D721Med (cell line): ENCODE data around the gene PFAS.

Experiments
- DNase-seq: peaks from one replicate; pipeline ENCODE4 v3.0.0; 2011; ENCODE audit warnings: low spot score; ENCODE audit not compliant: insufficient read length
- FAIRE-seq: peaks from 2 replicates; lab custom pipeline; 2011; peaks lifted over from hg19 to GRCh38; lab: Jason Lieb, UNC
- TF ChIP-seq, protein P1 (sequence below): IDR thresholded peaks from 2 replicates; pipeline ENCODE4 v1.5.1; 2012; ENCODE audit warnings: mild to moderate bottlenecking, control low read depth; ENCODE audit not compliant: insufficient read depth; ENCODE audit errors: missing control alignments

Gene PFAS, protein sequence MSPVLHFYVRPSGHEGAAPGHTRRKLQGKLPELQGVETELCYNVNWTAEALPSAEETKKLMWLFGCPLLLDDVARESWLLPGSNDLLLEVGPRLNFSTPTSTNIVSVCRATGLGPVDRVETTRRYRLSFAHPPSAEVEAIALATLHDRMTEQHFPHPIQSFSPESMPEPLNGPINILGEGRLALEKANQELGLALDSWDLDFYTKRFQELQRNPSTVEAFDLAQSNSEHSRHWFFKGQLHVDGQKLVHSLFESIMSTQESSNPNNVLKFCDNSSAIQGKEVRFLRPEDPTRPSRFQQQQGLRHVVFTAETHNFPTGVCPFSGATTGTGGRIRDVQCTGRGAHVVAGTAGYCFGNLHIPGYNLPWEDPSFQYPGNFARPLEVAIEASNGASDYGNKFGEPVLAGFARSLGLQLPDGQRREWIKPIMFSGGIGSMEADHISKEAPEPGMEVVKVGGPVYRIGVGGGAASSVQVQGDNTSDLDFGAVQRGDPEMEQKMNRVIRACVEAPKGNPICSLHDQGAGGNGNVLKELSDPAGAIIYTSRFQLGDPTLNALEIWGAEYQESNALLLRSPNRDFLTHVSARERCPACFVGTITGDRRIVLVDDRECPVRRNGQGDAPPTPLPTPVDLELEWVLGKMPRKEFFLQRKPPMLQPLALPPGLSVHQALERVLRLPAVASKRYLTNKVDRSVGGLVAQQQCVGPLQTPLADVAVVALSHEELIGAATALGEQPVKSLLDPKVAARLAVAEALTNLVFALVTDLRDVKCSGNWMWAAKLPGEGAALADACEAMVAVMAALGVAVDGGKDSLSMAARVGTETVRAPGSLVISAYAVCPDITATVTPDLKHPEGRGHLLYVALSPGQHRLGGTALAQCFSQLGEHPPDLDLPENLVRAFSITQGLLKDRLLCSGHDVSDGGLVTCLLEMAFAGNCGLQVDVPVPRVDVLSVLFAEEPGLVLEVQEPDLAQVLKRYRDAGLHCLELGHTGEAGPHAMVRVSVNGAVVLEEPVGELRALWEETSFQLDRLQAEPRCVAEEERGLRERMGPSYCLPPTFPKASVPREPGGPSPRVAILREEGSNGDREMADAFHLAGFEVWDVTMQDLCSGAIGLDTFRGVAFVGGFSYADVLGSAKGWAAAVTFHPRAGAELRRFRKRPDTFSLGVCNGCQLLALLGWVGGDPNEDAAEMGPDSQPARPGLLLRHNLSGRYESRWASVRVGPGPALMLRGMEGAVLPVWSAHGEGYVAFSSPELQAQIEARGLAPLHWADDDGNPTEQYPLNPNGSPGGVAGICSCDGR (N-terminal part only)

DNA sequence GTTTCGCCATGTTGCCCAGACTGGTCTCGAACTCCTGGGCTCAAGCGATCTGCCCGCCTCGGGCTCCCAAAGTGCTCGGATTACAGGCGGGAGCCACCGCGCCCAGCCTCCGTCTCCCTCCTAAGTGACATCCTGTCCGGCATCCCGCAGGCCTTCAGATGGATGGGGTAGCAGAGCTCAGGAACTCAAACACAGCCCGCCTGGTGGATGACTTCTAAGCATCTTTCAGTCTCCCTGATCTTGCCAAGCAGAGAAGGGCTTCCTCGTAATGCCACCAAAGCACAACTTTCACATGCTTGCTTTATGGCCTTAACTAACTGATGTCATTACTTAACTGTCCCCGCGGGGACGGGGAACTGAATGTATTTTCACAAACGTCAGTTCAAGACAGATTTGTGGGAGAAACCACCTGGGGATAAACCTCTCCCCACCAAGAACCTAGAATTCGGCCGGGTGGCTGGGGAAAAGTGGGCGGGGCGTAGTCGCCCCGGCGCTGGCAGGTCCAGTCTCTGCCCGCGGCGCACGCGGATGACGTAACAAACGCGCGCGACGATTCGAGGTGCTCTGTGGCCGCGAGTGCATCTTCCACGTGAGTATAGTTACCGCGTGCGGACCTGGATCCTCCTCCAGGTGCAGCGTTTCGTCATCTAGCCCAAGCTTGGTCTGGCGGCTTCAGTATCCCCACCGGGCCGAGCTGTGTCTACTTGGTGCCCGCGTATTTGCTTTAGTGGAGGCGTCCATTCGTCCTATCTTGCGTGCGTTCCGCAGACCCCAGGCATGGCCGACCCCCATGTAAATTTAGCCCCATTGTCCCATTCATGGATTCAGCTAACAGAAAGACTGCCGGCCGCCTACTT is at the start of gene PFAS:
Gene PFAS, plus strand, starts transcription at position 539 of the 857 bp plus-strand sequence. CDS start 4,649 bp downstream, outside the sequence.
- peak; percentile 83 for DNase-seq
- FAIRE-seq = no peak
- TF ChIP-seq, protein P1, sequence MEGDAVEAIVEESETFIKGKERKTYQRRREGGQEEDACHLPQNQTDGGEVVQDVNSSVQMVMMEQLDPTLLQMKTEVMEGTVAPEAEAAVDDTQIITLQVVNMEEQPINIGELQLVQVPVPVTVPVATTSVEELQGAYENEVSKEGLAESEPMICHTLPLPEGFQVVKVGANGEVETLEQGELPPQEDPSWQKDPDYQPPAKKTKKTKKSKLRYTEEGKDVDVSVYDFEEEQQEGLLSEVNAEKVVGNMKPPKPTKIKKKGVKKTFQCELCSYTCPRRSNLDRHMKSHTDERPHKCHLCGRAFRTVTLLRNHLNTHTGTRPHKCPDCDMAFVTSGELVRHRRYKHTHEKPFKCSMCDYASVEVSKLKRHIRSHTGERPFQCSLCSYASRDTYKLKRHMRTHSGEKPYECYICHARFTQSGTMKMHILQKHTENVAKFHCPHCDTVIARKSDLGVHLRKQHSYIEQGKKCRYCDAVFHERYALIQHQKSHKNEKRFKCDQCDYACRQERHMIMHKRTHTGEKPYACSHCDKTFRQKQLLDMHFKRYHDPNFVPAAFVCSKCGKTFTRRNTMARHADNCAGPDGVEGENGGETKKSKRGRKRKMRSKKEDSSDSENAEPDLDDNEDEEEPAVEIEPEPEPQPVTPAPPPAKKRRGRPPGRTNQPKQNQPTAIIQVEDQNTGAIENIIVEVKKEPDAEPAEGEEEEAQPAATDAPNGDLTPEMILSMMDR = no peak

DNA sequence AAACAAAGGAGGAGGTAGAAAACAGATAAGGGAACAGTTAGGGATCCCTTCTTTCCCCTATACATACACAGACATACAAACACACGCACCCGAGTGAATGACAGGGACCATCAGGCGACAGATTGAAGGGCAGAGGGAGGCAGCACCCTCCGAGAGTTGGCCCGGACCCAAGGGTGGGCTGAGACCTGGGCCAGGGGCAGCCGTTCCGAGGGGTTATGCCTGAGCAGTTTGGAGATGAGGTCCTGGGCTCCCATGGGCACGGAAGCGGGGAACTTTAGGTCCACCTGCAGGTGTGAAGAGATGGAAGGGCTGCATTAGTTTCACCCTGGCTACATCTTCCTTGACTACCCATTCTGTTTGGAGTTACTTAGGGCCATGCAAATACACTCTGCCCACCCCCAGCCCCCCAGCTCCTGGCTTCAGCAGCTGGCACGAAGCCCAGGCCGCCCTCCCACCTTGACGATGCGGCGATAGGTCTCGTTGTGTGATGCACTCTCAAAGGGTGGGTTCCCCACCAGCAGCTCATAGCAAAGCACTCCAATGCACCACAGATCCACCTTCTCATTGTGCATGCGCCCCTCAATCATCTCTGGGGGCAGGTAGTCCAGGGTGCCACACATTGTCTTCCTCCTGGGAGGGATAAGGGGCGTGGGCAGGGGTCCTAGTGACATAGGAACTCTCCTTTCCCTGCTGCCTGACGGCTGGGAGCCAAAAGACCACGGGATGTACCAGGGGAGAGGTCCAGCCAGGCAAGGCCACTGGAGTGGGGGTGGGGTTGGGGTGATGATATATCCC is 44.1 kb upstream of the PFAS start:
- FAIRE-seq (no peak), DNase-seq (no peak)
- TF ChIP-seq, protein P1 = no peak

DNA sequence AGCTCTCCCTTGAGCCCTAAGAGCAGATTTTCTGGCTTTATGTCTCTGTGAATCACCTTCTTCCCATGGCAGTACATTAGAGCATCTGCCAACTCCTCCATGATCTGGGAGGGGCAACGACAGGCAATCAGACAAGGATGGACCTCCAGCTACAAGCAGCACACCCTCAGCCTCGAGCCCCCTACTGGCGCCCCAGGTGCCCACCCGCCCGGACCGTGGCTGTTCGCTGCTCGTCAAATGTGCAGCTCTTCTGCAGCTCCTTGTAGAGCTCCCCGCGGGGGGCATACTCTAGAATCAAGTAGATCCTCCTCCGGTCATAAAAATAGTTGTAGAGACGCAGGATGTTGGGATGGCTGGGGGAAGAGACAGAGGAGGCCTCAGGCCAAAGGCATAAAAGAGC is 42.6 kb upstream of the PFAS start:
- DNase-seq (no peak), FAIRE-seq (no peak)
- TF ChIP-seq, protein P1 = no peak

DNA sequence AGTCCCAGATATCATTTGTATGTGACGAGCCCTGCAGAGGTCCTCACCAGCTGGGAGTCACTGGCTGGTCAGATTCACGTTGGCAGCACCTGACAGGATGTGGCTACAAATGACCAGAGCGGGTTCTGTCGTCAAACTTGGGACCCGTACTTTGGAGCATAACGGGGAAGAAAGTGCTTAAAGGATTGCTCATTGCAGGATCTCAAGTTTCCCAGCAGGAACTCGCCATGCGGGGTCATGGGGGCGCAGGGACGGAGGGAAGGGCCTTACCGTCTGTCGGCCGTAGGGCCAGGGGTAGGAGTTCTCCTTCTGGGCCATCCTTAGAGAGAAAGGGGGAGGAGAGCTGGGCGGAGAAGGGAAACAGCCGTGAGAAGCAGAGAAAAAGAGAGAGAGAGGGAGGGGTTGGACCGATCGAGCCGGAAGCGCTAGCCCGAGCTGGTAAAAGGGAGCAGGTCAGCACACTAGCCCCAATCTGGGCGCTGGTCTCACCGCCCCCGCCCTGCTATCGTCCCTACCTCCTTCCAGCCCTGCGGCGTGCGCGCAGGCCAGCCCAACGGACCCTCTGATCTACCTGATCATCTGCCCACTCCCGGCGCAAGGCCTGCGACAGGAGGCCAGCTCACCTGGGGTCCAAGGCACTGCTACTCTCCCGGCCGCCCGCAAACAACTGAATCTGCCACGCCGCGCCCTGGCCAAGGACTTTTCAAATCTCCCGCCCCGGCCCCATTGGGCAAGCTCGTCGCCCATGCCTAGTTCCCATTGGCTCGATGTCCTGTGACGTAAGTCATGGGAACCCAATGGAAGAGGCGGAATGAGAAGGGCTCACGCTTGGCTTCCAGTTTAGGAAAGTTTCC is 39.0 kb upstream of the PFAS start, which contains the start of gene AURKB:
Gene AURKB, minus strand, starts transcription at position 669 of the 854 bp plus-strand sequence. Its CDS starts 351 bp downstream, at position 318.
- DNase-seq (peak; percentile 96), FAIRE-seq (peak; percentile 16)
- TF ChIP-seq, protein P1 = no peak

DNA sequence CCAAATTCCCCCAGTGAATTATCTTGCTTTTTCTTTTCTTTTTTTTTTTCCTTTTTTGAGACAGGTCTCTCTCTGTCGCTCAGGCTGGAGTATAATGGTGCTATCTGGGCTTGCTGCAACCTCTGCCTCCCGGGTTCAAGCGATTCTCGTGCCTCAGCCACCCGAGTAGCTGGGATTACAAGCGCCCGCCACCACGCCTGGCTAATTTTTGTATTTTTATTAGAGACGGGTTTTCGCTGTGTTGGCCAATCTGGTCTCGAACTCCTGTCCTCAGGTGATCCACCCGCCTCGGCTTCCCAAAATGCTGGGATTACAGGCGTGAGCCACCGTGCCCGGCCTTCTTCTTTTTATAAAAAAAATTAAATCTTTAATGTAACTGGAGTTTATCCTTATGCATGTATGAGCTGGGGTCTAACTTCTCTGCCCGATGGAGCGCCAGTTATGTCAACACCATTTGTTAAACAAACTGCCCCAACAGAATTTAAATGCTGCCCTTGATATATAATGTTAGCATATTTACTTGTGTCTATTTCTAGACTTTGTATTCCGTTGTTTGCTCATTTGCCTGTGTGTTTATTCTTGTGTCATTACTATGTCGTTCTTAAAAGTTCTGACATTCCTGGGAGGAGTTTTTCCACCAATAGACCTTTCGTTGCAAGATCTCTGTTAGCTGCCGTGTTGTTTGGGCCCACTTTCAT is 38.2 kb upstream of the PFAS start:
- DNase-seq = no peak
- TF ChIP-seq, protein P1 = no peak
- FAIRE-seq = no peak
